Endothelial cell of umbilical vein (primary cell): ENCODE results near the gene COL20A1. TPM values are rescaled to one million over a fixed set of nuclear protein-coding genes. Genes with fewer than 3 reads are reported as not detected.

Experiments used
- BruUV-seq: library from RNA; stranded (reverse); fragments of 400-500 nt; replicated peaks from 2 replicates; lab custom pipeline; 2021; lab: Mats Ljungman, UMichigan
- CTCF ChIA-PET: fragments of 300-600, 350-600 bp; sonication (Branson Sonifier 250); formaldehyde crosslinking; loops from one replicate; lab custom pipeline; 2021; ENCODE audit warnings: antibody characterized with exemption, inconsistent platforms; lab: Charles Lee
- POLR2A ChIA-PET: fragments of 300-600, 350-600 bp; sonication (Branson Sonifier 250); formaldehyde crosslinking; loops from one replicate; lab custom pipeline; 2021; ENCODE audit warnings: antibody characterized with exemption, inconsistent platforms; lab: Charles Lee
- DNase-seq: peaks from one replicate; pipeline ENCODE4 v3.0.0-alpha.2; 2011; ENCODE audit warnings: low read depth, low spot score
- FAIRE-seq: peaks from 2 replicates; lab custom pipeline; 2011; peaks lifted over from hg19 to GRCh38; lab: Jason Lieb, UNC
- H2AFZ ChIP-seq: 2 replicates; pipeline ENCODE4 v1.6.0; 2012; ENCODE audit warnings: low read depth, low read length, control low read depth, inconsistent platforms
- H3K27ac ChIP-seq: 2 replicates; pipeline ENCODE4 v1.5.1; 2011; ENCODE audit warnings: low read depth, mild to moderate bottlenecking, control low read depth, low read length, moderate library complexity; ENCODE audit not compliant: insufficient read depth
- H3K27me3 ChIP-seq, 2 experiments: 2 replicates each; pipeline versions ENCODE4 v1.6.0 to v1.6.1; 2011; ENCODE audit warnings: low read length in 2 of 2, mixed read lengths in 1 of 2; ENCODE audit not compliant: control insufficient read depth in 2 of 2, insufficient read depth in 2 of 2
- H3K36me3 ChIP-seq, 2 experiments: 2 replicates in 1 of 2; 3 replicates in 1 of 2; pipeline ENCODE4 v1.5.1; 2011; ENCODE audit warnings: low read length in 2 of 2, mild to moderate bottlenecking in 1 of 2, moderate library complexity in 1 of 2; ENCODE audit not compliant: control insufficient read depth in 2 of 2, insufficient read depth in 2 of 2; ENCODE audit errors: extremely low read depth in 1 of 2
- H3K4me1 ChIP-seq: 3 replicates; pipeline ENCODE4 v1.5.1; 2011; ENCODE audit warnings: mild to moderate bottlenecking, low read length; ENCODE audit not compliant: control insufficient read depth, insufficient read depth; ENCODE audit errors: extremely low read depth
- H3K4me2 ChIP-seq: 2 replicates; pipeline ENCODE4 v1.6.1; 2011; ENCODE audit warnings: low read length, control low read depth, mixed read lengths; ENCODE audit not compliant: insufficient read depth
- H3K4me3 ChIP-seq, 3 experiments: fragments of 200-600 bp in 1 of 3; sonication (generic), shearing (Covaris generic) in 1 of 3; replicated peaks in 1 of 3; 2 replicates each; pipeline ENCODE4 v1.5.1; 2011 to 2016; ENCODE audit warnings: control low read depth in 3 of 3, low read length in 3 of 3, mild to moderate bottlenecking in 2 of 3, inconsistent platforms in 1 of 3, low read depth in 1 of 3, moderate library complexity in 1 of 3; ENCODE audit not compliant: insufficient read depth in 1 of 3
- H3K79me2 ChIP-seq: 2 replicates; pipeline ENCODE4 v1.6.0; 2012; ENCODE audit warnings: low read length, inconsistent platforms; ENCODE audit not compliant: control insufficient read depth, insufficient read depth
- H3K9ac ChIP-seq: replicated peaks from 2 replicates; pipeline ENCODE3; 2011; ENCODE audit warnings: low read length, control low read depth; ENCODE audit not compliant: insufficient read depth; ENCODE audit errors: extremely low read depth
- H3K9me1 ChIP-seq: replicated peaks from 3 replicates; pipeline ENCODE4 v1.6.0; 2011; ENCODE audit warnings: mild to moderate bottlenecking, low read length; ENCODE audit not compliant: control insufficient read depth, insufficient read depth; ENCODE audit errors: extremely low read depth
- H3K9me3 ChIP-seq: replicated peaks from 2 replicates; pipeline ENCODE4 v1.5.1; 2012; ENCODE audit warnings: low read length, inconsistent platforms; ENCODE audit not compliant: control insufficient read depth, insufficient read depth
- H4K20me1 ChIP-seq: replicated peaks from 2 replicates; pipeline ENCODE3; 2011; ENCODE audit warnings: mild to moderate bottlenecking, low read length; ENCODE audit not compliant: control insufficient read depth, insufficient read depth; ENCODE audit errors: extremely low read depth
- CTCF ChIP-seq, 2 donors: IDR thresholded peaks; 1 replicate in 1 of 2; 2 replicates in 1 of 2; pipeline ENCODE4 v1.5.1; 2011; ENCODE audit warnings: low read length in 2 of 2, mild to moderate bottlenecking in 2 of 2, moderate library complexity in 2 of 2, control low read depth in 1 of 2, inconsistent platforms in 1 of 2, low read depth in 1 of 2; ENCODE audit not compliant: insufficient read depth in 1 of 2; ENCODE audit errors: extremely low read depth in 1 of 2
- EZH2 ChIP-seq: IDR thresholded peaks from 2 replicates; pipeline ENCODE4 v1.6.1; 2012; ENCODE audit warnings: borderline replicate concordance, low read depth, mild to moderate bottlenecking, moderate library complexity, low read length, inconsistent platforms; ENCODE audit not compliant: severe bottlenecking
- GATA2 ChIP-seq: IDR thresholded peaks from 2 replicates; pipeline ENCODE4 v1.7.0; 2011; ENCODE audit warnings: low read depth, mild to moderate bottlenecking, moderate library complexity, mixed read lengths, low read length; ENCODE audit not compliant: insufficient read length, insufficient read depth
- JUN ChIP-seq: IDR thresholded peaks from 2 replicates; pipeline ENCODE4 v1.6.1; 2011; ENCODE audit warnings: borderline replicate concordance, low read depth; ENCODE audit not compliant: insufficient read length, insufficient read depth
- MAX ChIP-seq: IDR thresholded peaks from 2 replicates; pipeline ENCODE4 v1.6.1; 2011; ENCODE audit not compliant: insufficient read depth, insufficient read length
- POLR2A ChIP-seq: IDR thresholded peaks from 2 replicates; pipeline ENCODE4 v1.6.1; 2012; ENCODE audit warnings: low read depth, mild to moderate bottlenecking, control low read depth, low read length
- POLR2AphosphoS5 ChIP-seq: IDR thresholded peaks from 2 replicates; pipeline ENCODE4 v1.6.1; 2012; ENCODE audit warnings: low read depth, mild to moderate bottlenecking, control low read depth, low read length, moderate library complexity; ENCODE audit not compliant: insufficient read depth
- dilution Hi-C: fragments of 300-500 bp; cut with MboI; formaldehyde crosslinking; loops from one replicate; pipeline ENCODE4 v1.15.0; 2019; ENCODE audit warnings: low sequenced_read_pairs; ENCODE audit not compliant: extremely low pct_ligation_motif_present
- intact Hi-C: fragments of 100-400 bp; cut with micrococcal nuclease; formaldehyde crosslinking; loops from one replicate; pipeline ENCODE4 v1.10.0; 2022
- polyA plus RNA-seq, 4 experiments: library from polyadenylated mRNA; depleted of rRNA in 3 of 4; stranded (reverse) in 3 of 4; unstranded in 1 of 4; fragments of >200 nt; gene quantifications; 2 replicates each; pipeline versions ENCODE4 v1.2.1 to v1.2.3, GENCODE V29; 2011 to 2012; ENCODE audit warnings: missing spikeins in 1 of 4
- total RNA-seq: library from RNA; stranded (reverse); gene quantifications from 2 replicates; pipeline ENCODE4 v1.2.3, GENCODE V29; 2021

COL20A1 gene
- total and polyA plus RNA-seq, 2 donors (not counting 3 experiments of a cell fraction or from before 2014, with no cell fraction given), result not detected

DNA sequence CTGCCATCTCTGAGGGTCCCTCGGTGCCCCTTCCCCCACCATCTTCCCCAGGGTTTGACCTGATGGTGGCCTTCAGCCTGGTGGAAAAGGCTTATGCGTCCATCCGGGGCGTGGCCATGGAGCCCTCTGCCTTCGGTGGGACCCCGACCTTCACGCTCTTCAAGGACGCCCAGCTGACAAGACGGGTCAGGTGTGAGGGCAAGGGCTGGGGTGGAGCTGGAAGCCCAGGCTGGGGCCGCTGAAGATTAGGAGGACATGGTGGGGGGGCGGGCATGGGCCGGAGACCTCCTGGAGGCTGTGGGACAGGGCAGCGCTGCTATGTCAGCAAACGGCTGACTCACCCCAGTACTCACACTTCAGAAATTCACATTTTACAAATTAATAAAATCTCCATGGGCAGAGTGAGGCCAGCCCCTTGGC, 23.5 kb downstream of the COL20A1 start:
- TF ChIP-seq EZH2 (no peak), CTCF (IDR thresholded peaks at IDR 0.05; ENCODE audit: extremely low read depth in 1 of 2, insufficient read depth in 1 of 2, low read depth in 1 of 2, low read length in 2 of 2) (no peak), GATA2 (no peak), JUN (no peak), POLR2A (no peak), MAX (no peak), POLR2AphosphoS5 (no peak)
- no TSS peak for BruUV-seq
- intact Hi-C loops, result no loop called here
- POLR2A ChIA-PET, result no interaction called here
- Histone ChIP-seq H3K79me2 (no peaks in the 10 kb centered on the region), H3K4me1 (no peaks in the 10 kb centered on the region), H3K9ac (no peak overlapping the region), H3K9me3 (no peaks in the 10 kb centered on the region), H4K20me1 (no peaks in the 10 kb centered on the region), H3K4me2 (no peak overlapping the region), H3K27me3 (no peaks in the 10 kb centered on the region), H3K36me3 (no peaks in the 10 kb centered on the region), H3K9me1 (no peaks in the 10 kb centered on the region), H3K4me3 (no peak overlapping the region), H3K27ac (no peak overlapping the region), H2AFZ (no peak overlapping the region)
- FAIRE-seq, result no peak
- CTCF ChIA-PET, result interaction anchor here (1.9 to 2.1 kb wide), 3 partner anchors 16 to 93 kb away, joined by 4 to 11 read pairs (median 8); no protein-coding TSS in a partner anchor
- dilution Hi-C loops, result no loop called here
- DNase-seq, result no peak
